ENCODE measurements around the gene SLC16A10.

DNA sequence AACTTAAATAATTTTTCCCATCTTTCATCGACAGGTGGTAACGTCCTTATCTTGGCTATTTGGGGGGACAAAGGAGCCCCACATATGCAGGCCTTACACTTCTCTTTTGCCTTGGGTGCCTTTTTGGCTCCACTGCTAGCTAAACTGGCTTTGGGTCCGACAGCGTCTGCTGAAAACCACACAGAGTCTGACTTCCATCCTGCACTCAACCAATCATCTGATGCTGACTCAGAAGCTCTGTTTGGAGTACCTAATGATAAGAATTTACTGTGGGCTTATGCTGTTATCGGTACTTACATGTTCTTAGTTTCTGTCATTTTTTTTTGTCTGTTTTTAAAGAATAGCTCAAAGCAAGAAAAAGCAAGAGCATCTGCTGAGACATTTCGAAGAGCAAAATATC is 178.5 kb downstream of the SLC16A10 start:
- TF ChIP-seq, protein P1, sequence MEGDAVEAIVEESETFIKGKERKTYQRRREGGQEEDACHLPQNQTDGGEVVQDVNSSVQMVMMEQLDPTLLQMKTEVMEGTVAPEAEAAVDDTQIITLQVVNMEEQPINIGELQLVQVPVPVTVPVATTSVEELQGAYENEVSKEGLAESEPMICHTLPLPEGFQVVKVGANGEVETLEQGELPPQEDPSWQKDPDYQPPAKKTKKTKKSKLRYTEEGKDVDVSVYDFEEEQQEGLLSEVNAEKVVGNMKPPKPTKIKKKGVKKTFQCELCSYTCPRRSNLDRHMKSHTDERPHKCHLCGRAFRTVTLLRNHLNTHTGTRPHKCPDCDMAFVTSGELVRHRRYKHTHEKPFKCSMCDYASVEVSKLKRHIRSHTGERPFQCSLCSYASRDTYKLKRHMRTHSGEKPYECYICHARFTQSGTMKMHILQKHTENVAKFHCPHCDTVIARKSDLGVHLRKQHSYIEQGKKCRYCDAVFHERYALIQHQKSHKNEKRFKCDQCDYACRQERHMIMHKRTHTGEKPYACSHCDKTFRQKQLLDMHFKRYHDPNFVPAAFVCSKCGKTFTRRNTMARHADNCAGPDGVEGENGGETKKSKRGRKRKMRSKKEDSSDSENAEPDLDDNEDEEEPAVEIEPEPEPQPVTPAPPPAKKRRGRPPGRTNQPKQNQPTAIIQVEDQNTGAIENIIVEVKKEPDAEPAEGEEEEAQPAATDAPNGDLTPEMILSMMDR (IDR thresholded peaks at IDR 0.05; ENCODE audit: poor library complexity): no peak
- TF ChIP-seq EZH2 (IDR thresholded peaks at IDR 0.05; ENCODE audit: borderline replicate concordance): no peak
